HG02852 (cell line): ENCODE results near the gene NRXN2.

Source experiments
- ATAC-seq: cut with Tn5 transposase; IDR thresholded peaks from one replicate; pipeline ENCODE4 v1.9.1; 2021; ENCODE audit warnings: mild to moderate bottlenecking, moderate library complexity; ENCODE audit not compliant: unreplicated experiment

NRXN2 gene

DNA sequence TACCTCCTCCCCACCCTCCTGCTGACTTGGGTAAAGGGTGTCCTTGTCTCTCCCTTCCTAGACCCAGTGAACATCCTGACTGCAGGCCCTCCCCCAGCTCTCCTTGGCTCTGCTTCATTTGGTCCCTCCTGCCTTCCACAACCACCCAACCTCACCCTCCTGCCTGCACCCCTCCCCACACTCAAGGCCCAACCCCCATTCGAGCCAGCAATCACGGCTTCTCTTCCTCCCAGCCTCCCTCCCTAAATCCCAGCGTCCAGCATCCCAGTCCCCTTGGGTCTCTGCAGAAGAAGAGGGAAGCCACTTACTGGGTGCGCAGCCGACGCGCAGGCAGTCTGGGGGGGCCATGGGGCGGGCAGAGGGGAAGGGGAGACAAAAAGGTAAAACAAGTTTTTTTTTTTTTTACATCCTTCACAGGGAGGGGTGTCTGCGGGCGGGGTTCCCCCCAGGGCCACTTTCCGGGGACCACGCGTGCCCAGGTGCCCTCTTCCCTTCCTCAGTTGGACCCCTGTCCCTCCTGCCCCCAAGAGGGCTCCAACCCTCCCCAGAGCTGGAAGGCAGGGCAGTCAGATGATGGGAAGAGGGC is 69.5 kb downstream of the NRXN2 start:
- no peak for ATAC-seq

- no peak for ATAC-seq
Observed at GRCh38 chr11:64652586-64653387, 70.2 kb downstream of the NRXN2 start.

DNA sequence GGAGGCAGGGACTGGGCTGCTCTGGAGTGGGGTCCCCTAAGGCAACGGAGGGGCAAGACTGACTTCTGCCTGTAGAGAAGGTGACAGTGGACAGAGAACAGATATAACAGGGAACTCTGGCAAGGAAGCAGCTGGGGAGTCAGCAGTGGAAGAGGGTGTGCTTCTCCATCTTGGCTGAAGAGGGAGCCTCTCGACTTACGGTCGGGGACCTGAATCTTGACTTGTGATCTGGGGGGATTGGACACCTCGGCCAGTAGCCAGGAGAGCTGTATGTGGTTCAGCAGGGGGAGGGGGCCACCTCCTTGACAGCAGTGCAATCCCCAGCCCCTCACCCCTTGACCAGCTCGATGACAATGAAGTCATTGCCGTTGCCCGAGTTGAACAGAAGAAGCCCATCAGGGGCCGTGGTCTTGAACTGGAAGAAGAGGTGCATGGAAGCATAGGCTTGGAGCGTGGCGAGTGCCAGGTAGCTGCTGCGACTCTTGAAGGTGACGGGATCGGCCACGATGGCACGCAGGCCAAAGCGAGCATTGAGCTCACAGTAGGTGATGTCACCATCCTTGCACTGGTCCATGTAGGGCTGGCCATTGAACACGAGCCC is 72.0 kb downstream of the NRXN2 start:
- ATAC-seq: no peak

GRCh38 chr11:64649291-64649697 is 73.7 kb downstream of the NRXN2 start:
- no peak for ATAC-seq

DNA sequence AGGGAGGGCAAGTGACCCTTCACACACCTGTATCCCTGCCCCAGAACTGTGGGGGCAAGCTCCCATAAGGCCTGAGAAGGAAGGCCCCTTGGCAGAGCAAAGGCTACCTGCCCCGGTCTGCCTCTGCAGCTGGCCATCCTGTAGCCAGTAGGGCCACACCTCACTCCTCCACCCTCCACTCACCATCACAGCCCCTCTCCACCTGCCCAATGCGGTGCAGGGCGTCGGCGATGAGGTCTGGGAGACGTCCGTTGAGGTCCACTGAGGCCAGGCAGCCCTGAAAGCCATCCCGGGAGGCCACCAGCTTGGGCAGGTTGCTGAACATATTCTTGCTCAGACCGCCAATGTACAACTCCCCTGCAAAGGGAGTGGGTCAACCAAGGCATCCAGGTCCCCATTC is 74.4 kb downstream of the NRXN2 start:
- no peak for ATAC-seq

GRCh38 chr11:64647019-64647779 is 75.8 kb downstream of the NRXN2 start:
- no peak for ATAC-seq

- no peak for ATAC-seq
Observed at GRCh38 chr11:64644647-64645275, 78.2 kb downstream of the NRXN2 start.

DNA sequence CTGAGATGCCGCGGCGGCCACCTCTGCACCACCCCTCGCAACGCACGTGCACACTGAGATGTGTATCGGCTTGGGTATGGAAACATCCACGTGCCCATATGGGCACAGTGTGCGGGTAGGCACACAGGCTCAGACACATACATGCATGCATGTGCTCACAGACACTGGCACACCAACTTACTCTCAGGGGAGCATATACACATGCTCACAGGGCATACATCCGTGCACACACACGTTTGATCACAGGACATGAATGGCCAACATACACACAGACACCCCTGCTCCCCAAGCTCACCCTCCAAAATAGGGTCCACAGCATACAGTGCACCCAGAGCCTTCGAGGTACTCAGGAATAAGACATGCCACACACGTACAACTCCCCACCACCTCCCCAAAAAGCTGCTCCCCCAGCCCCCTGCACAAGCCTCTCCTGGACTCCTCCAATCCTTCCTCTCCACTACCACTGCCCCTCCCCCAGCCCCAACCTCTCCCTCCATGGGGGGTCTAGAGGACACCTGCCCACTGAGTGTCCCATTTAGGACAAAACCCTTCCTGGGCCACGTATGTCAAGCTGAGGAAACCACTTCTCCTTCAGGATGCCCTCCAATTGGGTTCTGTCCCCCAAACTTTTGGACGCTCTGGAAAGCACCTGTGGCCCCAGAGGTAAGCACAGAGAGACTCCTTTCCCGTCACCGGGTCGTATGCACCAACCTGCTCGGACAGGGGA is 78.9 kb downstream of the NRXN2 start:
- no peak for ATAC-seq

GRCh38 chr11:64643256-64643881 is 79.6 kb downstream of the NRXN2 start:
- ATAC-seq: no peak

- no peak for ATAC-seq
Observed at GRCh38 chr11:64642871-64643255, 80.1 kb downstream of the NRXN2 start.

GRCh38 chr11:64642418-64642735 is 80.6 kb downstream of the NRXN2 start:
- no peak for ATAC-seq

DNA sequence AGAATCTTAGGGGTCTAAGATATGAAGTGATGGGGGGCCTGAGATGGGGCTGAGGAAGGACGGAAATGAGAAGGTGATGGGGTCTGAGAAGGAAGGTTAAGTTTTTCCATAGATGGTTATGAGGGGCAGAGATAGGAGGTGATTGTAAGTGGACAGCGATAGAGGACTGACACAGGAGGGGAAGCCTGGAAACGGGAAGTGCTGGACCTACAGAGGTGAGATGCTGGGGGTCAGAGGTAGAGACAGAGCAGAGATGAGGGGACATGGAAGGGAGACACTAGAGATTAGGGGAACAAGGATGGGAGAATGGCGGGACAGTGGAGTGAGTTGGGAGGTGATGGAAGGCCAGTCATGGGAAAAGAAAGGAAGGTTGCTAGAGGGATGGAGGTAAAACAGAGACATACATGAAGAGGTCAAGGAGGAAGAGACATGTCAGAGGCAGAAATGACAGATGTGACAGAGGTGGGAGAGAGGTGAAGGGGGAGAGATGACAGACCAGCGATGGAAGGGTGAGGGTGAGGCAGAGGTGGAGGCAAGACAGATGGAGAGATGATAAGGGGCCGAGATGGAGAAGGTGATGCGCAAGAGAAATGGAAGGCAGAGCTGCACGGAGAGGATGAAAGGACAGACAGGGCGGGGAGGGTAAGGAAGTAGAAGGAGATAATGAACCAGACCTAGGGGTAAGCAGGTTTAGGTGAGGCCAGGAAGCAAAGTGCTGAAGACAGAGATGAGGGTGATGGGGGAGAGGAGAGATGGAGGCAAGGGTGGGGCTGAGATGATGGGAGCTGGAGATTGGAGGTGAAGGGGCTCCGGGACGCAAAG is 81.2 kb downstream of the NRXN2 start:
- ATAC-seq: no peak

GRCh38 chr11:64639885-64640284 is 83.1 kb downstream of the NRXN2 start:
- ATAC-seq: no peak

GRCh38 chr11:64638829-64639228 is 84.2 kb downstream of the NRXN2 start:
- no peak for ATAC-seq

DNA sequence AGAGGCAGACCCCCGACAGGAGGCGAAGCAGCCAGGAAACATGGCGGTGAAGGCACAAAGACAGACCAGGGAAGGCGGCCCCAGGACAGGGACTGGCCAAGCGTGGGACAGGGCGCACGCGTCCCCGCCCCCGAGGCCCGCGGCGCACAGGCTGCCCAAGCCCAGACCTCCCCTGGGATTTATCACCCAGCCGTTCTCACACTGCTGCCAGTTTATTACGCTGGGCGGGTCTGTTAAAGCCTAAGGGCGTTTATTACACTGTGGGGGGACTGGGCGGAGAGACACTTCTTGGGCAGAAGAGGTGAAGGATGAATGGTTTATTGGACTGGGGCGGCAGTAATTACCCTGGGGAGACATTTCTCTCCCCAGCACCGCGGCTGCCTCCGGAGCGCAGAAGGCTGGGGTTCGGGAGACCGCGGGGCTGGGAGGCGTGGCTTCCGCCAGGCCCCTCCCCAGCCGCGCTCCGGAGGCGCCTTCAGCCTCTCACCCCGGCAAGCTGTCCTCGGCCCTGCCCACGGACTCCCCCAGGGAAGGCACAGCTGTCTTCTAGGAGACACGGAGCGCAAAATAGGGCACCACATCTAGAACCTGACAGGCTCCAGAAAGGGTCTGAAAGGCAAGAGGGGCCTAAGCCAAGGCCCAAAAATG is 84.9 kb downstream of the NRXN2 start:
- no peak for ATAC-seq

DNA sequence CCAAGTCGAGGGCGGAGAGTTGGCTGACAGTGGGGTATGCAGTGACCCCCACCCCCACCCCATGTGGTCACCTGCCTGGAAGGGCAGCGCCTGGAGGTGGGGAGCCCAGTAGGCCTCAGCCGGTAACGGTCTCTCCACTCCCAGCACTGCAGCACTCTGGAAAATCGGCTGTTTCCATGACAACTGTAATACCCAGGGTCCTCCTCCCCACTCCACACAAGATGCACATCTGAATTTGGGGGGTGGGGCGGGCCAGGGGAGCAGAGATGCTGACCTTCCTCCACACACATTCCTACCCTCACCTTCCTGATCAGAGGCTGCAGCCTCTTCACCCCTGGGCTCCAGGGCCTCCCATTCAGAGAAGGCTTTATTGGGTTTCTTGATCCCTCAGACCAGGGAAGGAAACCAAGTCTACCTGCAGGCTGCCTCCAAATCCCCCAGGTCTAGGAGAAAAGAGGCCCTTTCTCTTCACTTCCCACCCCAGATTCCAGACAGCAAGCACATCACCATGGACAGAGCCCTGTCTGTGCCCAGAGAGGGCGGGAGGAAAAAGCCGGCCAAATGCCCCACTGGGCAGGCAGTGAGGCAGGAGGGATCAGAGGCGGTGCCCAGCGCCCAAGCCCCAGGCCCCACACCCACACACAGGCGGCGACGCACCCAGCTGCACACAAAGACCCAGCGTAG is 85.5 kb downstream of the NRXN2 start:
- ATAC-seq: no peak

GRCh38 chr11:64633555-64634159 is 89.3 kb downstream of the NRXN2 start:
- ATAC-seq: no peak

- ATAC-seq: no peak
Observed at GRCh38 chr11:64632654-64633053, 90.3 kb downstream of the NRXN2 start.
